ENCODE data around the gene FIG4.
"Not testable (repeated sequence)": the region's sequence is repeated elsewhere in the genome, so short reads cannot be mapped to it uniquely, and the experiment has no call there.

Gene FIG4

DNA sequence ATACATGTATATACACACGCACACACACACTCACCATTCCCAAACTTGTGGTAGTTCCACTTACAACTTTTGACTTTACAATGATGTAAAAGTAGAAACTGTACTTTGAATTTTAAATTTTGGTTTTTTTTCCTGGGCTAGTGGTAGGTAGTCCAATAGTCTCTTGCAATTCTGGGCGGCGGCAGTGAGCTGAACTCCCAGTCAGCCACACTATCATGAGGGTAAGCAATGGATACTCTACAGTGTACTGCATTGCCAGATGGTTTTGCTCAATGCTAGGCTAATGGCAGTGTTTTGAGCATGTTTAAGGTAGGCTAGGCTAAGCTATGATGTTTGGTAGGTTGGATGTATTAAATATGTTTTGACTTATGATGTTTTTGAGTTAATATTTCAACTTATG, 150.8 kb downstream of the FIG4 start:
- FAIRE-seq (no peak), DNase-seq (ENCODE audit: low spot score) (no peak)

DNA sequence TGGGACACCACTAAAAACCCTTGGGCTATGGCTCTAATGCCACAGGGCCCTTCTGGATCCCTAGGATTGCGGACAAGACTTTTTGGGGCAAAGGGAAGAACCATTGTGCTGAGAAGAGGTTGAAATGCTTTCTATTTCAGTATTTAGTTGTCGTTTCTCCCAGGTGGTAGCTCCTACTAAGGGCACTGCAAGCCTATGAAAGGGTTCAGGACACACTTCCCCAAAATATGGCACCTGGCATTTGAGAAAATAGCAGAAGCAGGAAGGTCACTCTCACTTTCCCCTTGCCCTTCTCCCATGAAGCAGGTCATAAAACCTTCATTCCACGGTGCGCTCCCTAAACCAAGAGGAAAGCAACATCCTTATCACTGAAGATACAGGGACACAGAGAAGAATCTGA, 161.6 kb downstream of the FIG4 start:
- no peak for FAIRE-seq
- DNase-seq (ENCODE audit: low spot score), result no peak

DNA sequence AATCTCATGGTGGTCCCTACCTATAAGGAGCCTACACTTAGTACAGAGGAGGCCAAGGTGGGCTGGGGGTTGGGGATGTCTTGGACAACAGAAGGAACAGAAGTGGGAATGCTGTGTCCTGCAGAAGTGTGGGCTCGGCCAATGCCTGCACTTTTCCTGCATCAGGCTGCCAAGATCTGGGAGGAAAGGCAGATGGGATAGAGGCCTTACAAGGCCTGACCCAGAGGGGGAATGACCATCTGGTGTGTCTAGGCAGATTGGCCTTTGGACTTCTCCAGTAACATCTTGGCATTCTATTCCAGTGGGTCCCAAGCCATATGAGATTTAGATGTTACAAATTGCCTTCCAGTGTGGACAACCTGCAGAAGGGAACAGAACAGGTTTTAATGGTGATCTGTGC, 162.3 kb downstream of the FIG4 start:
- no peak for FAIRE-seq
- DNase-seq (ENCODE audit: low spot score), result no peak

DNA sequence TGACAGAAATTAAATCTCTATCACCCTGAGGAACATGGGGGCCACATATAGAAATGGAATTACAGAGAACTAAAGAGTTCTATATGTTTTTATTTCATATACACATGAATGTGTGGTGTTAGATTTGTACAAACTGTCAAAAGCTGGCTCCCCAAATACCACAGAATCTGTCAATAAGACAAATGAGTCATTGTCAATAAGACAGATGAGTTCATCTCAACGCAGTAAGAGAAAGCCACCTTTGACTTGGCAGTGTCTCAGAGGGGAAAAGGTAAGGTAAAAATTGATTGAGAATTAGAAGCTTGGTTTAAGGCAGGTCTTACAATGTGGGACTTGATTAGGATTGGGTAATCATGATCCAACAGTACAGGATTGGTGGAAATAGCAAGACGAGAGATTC, 162.9 kb downstream of the FIG4 start:
- no peak for FAIRE-seq
- DNase-seq (ENCODE audit: low spot score), result no peak

DNA sequence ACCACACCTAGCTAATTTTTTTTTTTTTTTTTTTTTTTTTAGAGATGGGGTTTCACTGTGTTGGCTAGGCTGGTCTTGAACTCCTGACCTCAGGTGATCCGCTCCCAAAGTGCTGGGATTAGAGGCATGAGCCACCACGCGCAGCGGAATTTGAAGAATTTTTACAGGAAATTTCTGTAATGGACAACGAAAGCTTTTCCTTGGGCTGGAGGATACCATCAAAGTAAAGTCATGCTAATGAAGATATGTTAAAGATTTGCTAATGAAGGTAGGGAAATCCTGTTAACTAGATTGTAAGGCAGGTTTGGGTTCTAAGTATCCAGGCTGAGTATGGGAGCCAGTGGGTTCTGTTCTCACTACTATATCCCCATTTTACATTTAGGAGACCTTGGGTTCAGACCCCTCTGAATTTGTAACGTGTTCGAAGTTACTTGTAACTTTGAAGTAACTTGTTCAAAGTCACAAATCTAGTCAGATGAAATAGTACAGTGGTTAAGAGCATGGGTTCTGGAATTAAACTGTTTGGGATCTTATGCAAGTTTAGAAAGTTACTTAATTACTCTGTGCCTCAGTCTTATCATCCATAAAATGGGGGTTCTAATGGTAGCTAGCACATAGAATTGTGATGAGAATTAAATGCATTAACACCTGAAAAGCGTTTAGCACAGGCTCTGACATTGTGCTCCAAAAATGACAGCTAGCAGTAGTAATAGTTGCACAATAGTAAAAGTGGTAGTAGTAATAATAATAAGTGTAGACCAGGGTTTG, 163.6 kb downstream of the FIG4 start:
- DNase-seq (ENCODE audit: low spot score) (no peak), FAIRE-seq (no peak)

DNA sequence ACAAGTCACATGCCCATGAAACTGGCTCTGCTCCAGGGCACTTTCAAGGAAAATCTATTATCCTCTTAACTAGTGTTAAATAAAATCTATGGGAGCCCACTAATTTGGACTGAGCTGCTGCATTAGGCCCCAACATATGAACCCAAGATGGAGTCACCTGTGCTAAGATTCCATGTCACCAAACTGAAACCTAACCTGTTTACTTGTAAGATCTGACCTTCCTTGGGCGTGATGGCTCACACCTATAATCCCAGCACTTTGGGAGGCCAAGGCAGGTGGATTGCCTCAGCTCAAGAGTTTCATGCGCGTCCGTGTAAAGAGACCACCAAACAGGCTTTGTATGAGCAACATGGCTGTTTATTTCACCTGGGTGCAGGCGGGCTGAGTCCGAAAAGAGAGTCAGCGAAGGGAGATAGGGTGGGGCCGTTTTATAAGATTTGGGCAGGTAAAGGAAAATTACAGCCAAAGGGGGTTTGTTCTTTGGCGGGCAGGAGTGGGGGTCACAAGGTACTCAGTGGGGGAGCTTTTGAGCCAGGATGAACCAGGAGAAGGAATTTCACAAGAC, 164.5 kb downstream of the FIG4 start:
- not testable (repeated sequence) for DNase-seq (ENCODE audit: low spot score); FAIRE-seq

DNA sequence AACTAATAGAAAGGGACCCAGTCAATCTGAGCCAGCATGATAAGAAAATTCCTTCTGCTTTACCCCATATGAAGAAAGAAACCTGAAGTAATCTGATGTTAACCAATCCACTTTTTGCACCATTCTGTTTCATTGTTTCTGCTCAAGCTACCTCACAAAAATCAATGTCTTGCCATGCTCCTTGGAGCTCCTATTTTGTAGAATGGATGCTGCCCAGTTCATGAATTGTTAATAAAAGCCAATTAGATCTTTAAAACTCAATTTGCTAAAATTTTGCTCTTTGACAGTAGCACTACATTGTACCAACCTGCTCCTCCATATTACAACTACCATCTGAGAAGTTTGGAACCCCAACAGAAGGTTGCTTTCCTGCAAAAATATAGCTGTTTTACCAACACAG, 170.8 kb downstream of the FIG4 start:
- FAIRE-seq, result no peak
- no peak for DNase-seq (ENCODE audit: low spot score)

DNA sequence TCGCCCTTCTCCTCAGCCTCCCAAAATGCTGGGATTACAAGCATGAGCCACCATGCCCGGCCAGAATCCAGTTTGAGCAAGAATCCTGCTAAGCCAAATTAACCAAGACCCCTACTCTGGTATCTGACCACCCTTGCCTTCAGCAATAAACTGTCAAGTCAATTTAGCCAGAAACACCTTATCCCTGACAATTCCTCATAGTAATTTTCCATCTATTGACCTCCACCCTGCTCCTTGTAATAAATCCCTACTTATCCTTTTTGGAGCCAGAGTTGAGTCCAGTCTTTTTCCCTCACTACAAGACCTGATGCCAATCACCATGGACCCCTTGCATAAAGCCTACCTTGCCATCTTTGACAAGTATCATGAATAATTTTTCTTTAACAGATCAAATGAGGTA, 173.0 kb downstream of the FIG4 start:
- DNase-seq (ENCODE audit: low spot score), result no peak
- no peak for FAIRE-seq

DNA sequence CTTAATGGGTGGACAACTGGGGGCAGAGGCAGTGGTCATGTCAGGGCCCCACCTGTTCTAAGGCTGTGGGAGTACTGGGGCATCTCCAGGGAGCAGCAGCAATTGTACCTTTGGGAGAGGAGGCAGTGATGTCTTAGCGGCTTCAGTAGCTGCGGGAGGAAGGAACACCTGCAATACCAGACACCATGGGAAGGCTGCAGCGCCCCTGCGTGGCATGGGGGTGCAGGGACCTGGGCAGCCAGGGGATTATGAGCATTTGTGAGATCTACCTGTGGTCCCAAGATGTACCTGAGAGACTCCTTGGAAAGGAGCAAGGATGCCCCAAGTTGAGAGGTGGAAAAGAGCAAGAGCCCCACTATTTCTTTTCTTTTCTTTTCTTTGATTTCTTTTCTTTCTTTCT, 174.9 kb downstream of the FIG4 start:
- FAIRE-seq, result no peak
- DNase-seq (ENCODE audit: low spot score), result no peak

DNA sequence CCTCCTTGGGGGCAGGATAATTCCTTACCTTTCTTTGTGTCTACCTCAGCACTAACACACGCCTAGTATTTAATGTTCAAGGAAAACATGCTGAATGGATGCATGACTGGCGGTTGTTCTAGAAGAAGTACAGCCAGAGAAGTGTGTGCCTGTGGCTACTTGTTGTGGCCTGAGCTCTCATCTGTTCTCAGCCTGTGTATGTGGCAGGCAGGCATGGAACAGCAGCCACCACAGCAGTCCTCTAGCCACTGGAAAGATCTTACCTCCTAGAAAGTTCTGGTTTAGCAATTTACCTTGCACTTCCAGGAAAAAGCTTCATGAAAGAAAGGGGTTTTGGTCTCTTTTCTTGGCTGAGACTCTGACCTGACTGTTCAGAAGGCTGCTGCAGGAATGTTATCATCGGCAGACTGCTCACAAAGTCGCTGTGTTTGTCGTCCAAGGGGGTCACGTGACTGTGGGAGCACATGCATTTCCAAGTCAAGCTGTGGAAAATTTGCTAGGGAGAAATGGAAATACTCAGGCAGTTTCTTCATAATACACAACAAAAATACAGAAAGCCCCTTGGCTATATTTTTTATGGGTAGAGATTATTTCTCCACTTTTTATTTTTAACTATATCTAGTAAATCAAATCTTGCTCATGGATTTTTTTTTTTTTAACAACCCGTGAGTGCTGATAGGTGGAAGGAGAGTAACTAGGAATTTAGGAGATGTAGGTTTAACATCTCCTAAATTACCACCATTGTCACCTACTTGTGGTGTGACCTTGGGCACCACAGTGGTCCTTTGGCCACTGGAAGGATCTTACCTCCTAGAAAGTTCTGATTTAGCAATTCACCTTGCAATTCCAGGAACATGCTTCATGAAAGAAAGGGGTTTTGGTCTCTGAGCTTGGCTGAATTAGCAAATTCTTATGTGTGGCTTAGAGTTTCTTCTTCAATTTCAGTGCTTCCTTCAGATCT, 176.2 kb downstream of the FIG4 start:
- FAIRE-seq (no peak), DNase-seq (ENCODE audit: low spot score) (no peak)

DNA sequence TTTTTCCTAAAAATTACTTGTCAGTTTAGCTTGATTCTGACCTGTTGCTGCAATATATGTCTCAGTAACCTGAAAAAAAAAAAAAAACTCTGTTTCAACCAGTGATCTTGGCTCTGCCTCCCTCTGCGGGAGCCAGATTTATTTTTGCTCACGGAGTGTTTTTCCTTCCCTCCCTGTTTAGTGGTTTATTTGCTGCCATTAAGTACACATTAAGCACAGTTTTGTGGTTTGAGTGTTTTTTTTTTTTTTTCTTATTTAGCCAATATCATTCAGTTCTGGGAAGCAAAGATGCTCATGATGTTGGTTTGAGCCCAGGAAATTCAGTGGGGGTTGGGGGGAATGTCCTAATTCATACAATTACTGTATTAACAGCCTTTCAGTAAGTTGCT, 176.9 kb downstream of the FIG4 start:
- FAIRE-seq (no peak), DNase-seq (ENCODE audit: low spot score) (no peak)

DNA sequence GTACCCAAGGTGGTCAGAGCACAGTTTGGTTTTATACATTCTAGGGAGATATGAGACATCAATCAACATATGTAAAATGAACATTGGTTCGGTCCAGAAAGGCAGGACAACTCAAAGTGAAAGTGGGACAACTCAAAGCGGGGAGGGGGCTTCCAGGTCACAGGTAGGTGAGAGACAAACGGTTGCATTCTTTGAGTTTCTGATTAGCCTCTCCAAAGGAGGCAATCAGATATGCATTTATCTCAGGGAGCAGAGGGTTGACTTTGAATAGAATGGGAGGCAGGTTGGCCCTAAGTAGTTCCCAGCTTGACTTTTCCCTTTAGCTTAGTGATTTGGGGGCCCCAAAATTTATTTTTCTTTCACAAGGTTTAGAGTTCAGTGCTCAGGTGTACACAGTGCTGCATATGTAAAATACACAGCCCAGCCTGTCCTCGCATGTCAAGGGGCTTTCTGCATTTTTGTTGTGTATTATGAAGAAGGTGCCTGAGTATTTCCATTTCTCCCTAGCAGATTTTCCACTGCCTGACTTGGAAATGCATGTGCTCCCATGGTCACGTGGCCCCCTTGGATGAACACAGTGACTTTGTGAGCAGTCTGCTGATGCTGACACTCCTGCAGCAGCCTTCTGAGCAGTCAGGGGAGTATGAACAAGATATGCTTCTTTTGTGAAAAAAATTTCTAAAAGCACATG, 178.4 kb downstream of the FIG4 start:
- FAIRE-seq; DNase-seq (ENCODE audit: low spot score): not testable (repeated sequence)

DNA sequence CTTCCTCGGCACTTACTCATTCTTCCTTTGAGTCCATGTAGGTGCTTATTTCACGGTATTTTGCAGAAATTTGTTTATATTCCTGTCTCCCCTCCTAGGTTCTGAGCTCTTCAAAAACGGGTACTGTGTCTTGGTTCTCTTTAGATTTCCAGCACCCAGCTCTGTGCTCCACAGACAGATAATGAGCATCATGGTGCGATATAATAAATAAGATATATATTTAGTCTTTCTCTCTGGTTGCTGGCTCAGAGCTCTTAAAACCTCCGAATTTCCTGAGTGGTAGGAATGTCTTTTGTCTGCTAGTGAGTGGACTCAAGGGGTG, 179.0 kb downstream of the FIG4 start:
- FAIRE-seq (no peak), DNase-seq (ENCODE audit: low spot score) (no peak)

DNA sequence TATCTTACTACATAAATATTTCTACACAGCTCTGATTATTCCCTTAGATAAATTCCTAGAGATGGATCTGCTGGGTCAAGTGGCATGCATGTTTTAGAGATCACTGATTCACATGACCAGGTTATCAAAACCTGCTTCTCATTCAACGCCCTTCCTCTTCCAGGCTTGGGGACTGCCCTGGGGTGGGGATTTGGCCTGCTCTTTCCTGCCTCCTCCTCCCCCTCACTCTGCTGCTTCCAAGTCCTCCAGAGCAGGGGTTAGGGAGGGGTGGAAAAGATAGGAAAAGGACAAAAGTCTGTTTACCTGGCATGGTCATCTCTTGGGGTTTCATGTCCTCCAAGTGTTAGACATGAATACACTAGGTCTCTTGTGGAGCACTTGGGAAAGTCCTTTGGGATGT, 181.5 kb downstream of the FIG4 start:
- FAIRE-seq (no peak), DNase-seq (ENCODE audit: low spot score) (no peak)

DNA sequence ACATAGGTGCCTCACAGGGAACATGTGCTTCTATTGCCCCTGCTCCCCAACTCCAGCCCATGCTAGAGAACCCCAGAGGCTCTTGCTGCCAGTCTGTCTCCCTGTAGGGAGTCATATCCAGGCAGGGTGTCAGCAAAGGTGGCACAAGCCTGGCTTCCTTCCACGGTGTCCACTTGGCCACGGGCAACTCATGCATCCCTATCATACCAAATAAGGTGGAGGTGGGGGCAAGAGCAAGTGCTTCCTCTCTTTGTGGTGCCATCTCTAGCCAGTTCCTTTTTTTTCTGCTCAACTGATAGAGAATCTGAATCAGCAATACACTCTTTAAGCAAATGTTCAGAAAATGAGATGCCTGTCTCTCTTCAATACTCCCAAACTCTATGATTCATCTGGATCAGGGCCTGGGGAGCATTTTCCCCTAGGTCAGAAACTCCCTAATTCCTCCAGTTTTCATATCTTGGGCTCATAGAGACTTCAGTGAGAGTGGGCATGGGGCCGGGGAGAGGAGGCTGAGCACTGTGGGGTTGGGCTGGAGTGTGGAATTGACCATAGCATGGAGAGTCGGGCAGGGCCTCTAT, 182.0 kb downstream of the FIG4 start:
- no peak for DNase-seq (ENCODE audit: low spot score)
- no peak for FAIRE-seq

DNA sequence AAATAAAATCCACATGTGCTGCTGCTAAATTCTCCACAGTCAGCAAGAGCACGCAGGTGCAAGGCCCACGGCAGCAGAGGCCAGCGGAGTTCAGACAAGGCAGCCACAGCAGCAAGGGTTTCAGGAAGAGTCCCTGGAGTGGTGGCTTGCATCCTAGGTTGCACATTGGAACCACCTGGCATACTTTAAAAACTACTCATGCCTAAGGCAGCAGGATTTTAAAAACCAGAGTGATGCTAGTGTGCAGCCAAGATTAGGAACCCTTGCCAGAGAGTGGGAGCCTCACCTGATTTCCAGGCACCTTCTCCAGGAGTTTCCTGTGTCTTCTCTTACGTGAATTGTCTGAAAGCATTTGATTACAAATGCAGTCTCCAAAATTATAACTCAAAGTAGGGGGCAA, 183.0 kb downstream of the FIG4 start:
- FAIRE-seq, result no peak
- DNase-seq (ENCODE audit: low spot score), result no peak

DNA sequence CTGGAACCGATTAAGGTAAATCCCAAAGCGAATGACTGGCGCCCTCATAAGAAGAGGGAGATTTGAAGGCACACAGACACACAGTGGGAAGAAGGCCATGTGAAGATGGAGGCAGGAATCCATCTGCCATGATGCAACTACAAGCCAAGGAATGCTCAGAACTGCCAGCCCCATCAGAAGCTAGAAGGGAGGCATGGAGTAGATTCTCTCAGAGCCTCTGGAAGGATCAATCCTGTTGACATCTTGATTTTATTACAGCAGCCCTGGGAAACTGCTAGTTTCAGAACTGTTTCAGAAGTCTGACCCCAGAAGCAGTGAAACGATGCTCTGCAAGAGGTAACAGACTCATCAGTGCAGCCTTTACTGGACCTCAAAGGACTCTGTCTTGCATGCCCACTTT, 183.5 kb downstream of the FIG4 start:
- FAIRE-seq, result no peak

More for the DNA sequence above, 183.5 kb downstream of the FIG4 start:
- no peak for DNase-seq (ENCODE audit: low spot score)
